Activated naive CD8-positive, alpha-beta T cell treated with anti-CD3 and anti-CD28 coated beads, Interleukin-2, amount 50 U/mL, for 24 hours (primary cell): ENCODE measurements around the gene PCYT2.
"Not testable (repeated sequence)": the region's sequence is repeated elsewhere in the genome, so short reads cannot be mapped to it uniquely, and the experiment has no call there.

ENCODE experiments used
- ATAC-seq: fragments of 150-1000 bp; cut with Tn5 transposase; one replicate; pipeline ENCODE4 v1.10.0; 2021
- DNase-seq: peaks from one replicate; pipeline ENCODE4 v3.0.0; 2021
- H3K27ac Mint-ChIP-seq: one replicate; pipeline ENCODE4 v1.8.0; 2021; ENCODE audit warnings: mild to moderate bottlenecking, mixed read lengths
- H3K27me3 Mint-ChIP-seq: one replicate; pipeline ENCODE4 v1.8.0; 2021; ENCODE audit warnings: mixed read lengths
- H3K36me3 Mint-ChIP-seq: one replicate; pipeline ENCODE4 v1.8.0; 2021; ENCODE audit warnings: low read depth, mixed read lengths
- H3K4me1 Mint-ChIP-seq: one replicate; pipeline ENCODE4 v1.8.0; 2021; ENCODE audit warnings: mixed read lengths
- H3K4me3 Mint-ChIP-seq: one replicate; pipeline ENCODE4 v1.8.0; 2021; ENCODE audit warnings: mild to moderate bottlenecking, moderate library complexity, mixed read lengths
- H3K9me3 Mint-ChIP-seq: one replicate; pipeline ENCODE4 v1.8.0; 2021; ENCODE audit warnings: mixed read lengths

The PCYT2 gene

DNA sequence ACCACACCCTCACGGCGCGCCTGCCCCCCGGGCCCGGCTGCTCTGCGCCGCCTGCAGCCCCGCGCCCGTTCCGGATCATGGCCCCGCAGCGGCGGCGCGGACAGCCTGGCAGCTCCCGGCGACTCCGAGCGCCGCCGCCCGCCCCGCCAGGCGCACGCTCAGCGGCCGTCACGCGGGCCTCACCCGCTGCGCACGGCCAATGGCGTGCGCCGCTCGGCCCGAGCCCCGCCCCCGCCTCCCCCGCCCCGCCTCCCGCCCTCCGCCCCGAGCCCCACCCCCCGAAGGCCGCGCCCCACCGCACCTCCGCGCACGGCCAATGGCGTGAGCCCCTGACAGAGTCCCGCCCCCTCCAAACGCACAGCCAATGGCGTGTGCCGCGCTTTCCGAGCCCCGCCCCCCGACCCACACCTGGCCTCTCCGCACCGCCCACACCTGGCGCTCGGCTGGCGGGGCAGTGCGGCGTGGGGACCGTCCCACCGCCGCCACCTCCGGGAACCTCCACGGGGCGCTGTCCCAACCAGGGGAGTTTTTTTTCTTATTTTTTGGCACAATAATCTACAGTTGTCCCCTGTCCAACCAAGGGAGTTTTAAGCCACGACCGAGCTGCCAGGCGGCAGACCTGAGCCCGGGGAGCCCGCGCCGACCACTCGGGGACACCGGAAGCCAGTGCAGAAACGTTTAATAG, at the start of gene PCYT2:
Gene PCYT2 (minus strand): TSS at position 123 of the 685 bp plus-strand sequence. CDS start 44 bp downstream, at position 79.
- H3K27me3 Mint-ChIP-seq = no peaks in the 10 kb centered on the region
- peak within 1 kb of the TSS; percentile 81 for H3K4me3 Mint-ChIP-seq
- DNase-seq (peak; percentile 94), ATAC-seq (peak; percentile 90)
- H3K36me3 Mint-ChIP-seq = peaks cover 18% of the 10 kb centered on the region
- H3K4me1 Mint-ChIP-seq = peaks cover 6% of the 10 kb centered on the region
- peak within 1 kb of the TSS; percentile 64 for H3K27ac Mint-ChIP-seq
- no peaks in the 10 kb centered on the region for H3K9me3 Mint-ChIP-seq

DNA sequence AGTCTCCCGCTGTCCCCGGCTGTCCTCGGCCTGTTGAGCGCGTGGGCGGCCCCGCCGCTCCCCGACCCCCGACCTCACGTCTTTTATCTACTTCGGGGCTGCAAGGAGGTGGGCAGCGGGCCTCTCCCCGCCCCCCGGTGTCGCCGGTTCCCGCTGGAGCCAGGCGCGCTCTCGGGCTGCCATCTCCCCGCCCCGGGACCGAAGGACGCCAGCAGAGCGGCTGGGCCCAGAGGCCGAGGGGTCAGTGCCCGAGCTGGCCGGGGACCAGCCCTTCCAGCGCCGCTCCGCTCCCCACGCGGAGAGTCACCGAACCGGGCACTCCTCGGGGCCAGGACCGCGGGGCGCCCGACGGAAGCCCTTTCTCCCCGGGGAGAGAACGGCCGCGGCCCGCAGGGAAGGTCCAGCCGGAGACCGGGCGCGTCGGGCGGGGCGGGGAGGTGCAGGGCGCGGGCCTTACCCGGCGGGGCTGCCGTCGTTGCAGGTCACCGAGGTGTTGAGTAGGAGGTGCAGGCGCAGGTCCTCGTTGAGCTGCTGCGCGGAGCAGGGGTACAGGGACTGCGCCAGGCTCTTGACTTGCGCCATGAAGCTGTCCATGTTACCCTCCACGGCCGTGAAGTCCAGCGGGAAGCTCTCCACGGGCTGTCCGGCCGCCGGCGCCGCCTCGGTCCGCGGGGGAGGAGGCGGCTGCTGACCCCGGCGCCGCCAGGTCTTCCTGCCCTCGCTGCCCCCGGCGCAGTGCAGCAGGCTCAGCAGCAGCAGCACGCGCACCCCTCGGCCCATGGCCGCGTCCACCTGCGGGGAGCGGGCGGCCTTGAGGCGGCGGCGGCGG, 49.1 kb upstream of the PCYT2 start:
- Mint-ChIP-seq H3K4me1 (peaks cover 4% of the 10 kb centered on the region), H3K4me3 (no peak overlapping the region), H3K36me3 (no peaks in the 10 kb centered on the region), H3K9me3 (no peaks in the 10 kb centered on the region), H3K27ac (no peak overlapping the region), H3K27me3 (peaks cover 22% of the 10 kb centered on the region)
- DNase-seq (no peak), ATAC-seq (no peak)

DNA sequence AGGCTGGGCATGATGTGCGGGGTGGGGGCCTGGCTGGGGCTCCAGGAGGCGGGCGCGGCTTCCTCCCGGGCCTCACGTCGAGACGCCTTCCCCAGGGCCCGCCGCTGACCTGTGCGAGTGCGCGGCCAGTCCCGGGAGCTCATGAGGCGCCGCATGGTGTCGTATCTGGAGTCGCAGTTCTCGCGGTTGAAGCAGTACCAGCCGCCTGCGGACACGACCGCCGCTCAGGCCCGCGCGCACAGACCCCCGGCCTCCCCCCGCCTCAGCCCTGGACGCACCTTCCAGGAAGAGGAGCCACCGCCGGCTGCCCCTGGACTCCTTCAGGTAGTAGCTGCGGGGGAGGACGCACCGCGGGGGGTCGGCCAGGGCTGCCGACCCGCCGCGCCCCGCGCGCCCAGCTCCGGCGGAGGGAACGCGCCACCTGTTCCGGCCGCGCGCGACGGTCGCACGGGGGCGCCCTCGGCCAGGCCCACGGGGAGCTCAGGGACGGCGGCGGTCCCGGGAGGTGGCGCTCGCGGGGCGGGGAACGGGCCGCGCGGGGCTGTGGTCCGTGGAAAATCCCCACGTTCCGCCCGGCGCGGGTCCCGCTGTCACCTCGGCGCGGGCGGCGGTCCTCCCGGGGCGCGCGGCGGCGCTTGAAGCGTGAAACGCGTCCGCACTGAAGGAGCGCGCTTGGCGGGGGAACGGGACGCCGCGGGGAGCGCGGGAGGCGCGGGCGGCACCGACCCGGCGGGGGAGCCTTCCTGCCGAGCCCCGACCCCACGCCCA, 48.3 kb upstream of the PCYT2 start:
- DNase-seq (peak; percentile 85), ATAC-seq (peak; percentile 89)
- Mint-ChIP-seq H3K27me3 (peaks cover 19% of the 10 kb centered on the region), H3K9me3 (no peaks in the 10 kb centered on the region), H3K4me3 (no peak overlapping the region), H3K36me3 (no peaks in the 10 kb centered on the region), H3K27ac (no peak overlapping the region), H3K4me1 (peaks cover 4% of the 10 kb centered on the region)

DNA sequence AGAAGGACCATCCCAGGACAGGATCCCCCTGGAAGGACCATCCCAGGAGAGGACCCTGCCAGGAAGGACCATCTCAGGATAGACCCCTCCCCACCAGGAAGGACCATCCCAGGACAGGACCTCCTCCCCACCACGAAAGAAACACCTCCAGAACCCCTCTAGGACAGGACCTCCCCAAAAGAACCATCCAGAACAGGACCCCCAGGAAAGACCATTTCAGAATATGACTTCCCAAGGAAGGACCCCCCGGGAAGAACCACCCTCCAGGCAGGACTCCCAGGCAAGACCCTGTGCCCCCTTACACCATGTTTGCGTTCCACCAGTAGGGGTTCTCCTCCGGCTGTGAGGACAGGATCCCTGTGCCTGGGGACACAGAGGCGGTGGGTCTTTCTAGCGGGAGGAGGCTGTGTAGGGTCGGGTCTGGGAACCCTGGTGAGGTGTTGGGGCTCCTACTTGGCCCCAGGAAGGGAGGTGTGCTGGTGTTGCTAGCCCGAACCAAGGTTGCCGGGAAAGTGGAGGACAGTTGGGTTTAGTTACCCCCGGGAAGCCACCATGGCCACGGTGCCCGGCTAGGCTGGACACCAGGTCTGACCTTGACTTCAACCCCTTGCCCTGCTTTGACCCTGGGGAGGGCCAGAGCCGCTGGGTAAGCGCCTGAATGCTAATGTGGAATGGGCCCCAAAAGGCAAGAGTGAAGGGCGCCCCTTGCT, 47.6 kb upstream of the PCYT2 start:
- peaks cover 16% of the 10 kb centered on the region for H3K27me3 Mint-ChIP-seq
- H3K4me1 Mint-ChIP-seq = peaks cover 4% of the 10 kb centered on the region
- ATAC-seq (no peak), DNase-seq (no peak)
- H3K36me3 Mint-ChIP-seq = no peaks in the 10 kb centered on the region
- H3K27ac Mint-ChIP-seq = no peak overlapping the region
- H3K4me3 Mint-ChIP-seq = peak overlapping the region; percentile 14
- no peaks in the 10 kb centered on the region for H3K9me3 Mint-ChIP-seq

DNA sequence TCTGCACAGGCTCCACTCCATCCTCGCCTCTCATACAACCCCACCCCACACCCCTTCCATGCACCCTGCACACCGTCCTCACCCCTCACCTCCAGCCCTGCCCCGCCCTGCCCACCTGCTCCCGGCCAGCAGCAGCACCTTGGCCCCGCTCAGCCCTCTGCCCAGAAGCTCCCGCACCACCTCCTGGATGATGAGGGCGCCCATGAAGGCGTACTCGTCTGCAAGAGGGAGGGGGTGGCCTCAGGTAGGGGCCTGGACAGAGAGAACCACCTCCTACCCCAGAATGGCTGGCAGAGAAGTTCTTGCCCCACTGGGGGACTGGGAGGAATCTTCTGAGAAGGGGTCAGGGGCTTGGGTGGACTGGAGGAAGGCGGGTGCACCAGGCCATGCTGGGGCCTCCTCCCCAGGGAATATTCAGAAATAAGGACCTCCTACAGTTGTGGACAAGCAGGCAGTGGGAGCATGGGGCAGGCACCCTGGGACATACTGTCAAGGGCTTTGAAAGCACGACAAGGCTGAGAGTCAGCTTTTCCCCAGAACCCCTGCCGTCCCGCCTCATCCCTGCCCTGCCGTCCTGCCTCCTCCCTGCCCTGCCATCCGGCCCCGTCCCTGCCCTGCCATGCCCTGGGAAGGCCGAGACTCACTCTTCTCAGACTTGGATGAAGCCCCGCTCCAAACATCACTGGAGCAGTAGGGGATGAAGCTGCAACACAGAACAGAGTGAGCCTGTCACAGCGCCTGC, 46.7 kb upstream of the PCYT2 start:
- H3K4me1 Mint-ChIP-seq = peaks cover 4% of the 10 kb centered on the region
- H3K36me3 Mint-ChIP-seq = no peaks in the 10 kb centered on the region
- H3K9me3 Mint-ChIP-seq = no peaks in the 10 kb centered on the region
- H3K27me3 Mint-ChIP-seq = peaks cover 16% of the 10 kb centered on the region
- no peak for ATAC-seq
- H3K4me3 Mint-ChIP-seq = no peak overlapping the region
- no peak overlapping the region for H3K27ac Mint-ChIP-seq
- no peak for DNase-seq

DNA sequence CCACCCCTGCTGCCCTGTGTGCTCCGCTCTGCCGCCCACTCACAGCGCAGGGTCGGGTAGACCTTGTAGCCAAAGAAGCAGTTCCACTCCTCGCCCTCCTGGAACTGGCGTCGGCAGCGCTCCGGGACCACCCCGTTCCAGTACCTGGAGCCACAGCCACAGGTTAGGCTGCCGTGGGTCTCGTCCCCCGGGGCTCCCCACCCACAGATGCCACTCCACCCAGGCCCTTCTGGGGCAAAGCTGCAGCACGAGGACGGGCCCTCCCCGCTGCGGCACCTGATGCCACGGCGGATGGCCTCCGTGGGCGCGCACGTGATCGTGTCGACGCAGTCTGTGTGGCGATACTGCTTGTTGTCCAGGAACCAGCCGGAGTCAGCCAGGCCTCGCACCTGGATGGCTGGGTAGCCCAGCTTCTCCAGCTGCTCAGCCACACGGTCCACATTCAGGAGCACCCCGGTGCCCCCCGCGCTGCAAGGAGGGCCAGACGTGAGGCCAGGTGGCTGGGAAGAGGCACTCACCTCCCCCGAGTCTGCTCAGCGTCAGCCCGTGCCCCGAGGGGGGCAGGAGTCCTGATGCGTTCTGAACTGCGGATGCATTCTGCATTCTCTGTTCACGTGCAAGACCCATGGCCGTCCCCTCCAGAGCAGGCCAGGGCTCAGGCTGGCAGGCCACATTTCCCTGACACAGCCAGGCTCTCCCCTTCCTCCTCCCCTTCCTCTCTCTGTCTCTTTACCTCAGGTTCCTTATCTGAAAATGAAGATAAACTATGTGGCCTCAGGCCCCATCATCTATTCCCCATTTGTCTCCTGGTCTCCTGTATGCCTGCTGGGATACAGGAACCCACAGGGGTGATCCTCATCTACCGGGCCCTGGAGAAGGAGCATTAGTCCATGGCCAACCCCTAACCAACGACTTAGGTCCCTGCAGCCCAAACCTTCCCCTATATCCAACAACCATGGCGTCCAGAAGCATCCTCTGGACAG, 45.7 kb upstream of the PCYT2 start:
- Mint-ChIP-seq H3K27ac (no peak overlapping the region), H3K27me3 (peaks cover 10% of the 10 kb centered on the region), H3K4me1 (peaks cover 4% of the 10 kb centered on the region), H3K9me3 (no peaks in the 10 kb centered on the region), H3K4me3 (no peak overlapping the region), H3K36me3 (no peaks in the 10 kb centered on the region)
- ATAC-seq = no peak
- DNase-seq = no peak

DNA sequence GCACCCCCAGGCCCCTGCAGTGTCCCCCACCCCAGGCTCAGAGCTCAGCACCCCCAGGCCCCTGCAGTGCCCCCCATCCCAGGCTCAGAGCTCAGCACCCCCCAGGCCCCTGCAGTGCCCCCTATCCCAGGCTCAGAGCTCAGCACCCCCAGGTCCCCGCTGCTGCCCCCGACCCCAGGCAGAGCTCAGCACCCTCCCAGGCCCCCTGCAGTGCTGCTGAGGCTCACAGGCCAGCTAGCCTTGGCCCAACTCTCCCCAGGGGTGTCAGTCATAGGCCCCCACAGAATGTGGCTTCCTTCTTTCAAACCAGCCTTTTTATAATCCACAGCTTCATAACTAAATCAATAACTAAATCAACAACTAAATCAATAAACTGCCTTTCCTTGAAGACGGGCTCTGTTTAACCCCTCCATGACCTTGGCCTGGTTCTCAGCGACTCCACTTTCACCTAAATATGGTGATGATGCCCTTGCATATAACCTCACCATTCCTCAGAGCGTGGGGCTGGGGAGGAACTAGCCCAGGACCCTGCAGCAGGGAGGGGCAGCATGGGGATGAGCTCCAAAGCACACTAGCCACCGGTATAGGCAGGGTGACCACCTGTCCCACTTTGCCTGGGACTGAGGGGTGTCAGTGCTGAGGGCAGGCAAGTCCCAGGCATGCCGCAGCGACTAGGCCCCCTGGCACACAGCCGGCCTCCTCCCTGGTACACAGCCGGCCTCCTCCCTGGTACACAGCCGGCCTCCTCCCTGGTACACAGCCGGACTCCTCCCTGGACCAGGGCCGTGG, 44.8 kb upstream of the PCYT2 start:
- Mint-ChIP-seq H3K4me1 (peaks cover 4% of the 10 kb centered on the region), H3K36me3 (no peaks in the 10 kb centered on the region), H3K27ac (no peak overlapping the region), H3K9me3 (no peaks in the 10 kb centered on the region), H3K27me3 (peaks cover 10% of the 10 kb centered on the region), H3K4me3 (no peak overlapping the region)
- ATAC-seq = no peak
- no peak for DNase-seq

DNA sequence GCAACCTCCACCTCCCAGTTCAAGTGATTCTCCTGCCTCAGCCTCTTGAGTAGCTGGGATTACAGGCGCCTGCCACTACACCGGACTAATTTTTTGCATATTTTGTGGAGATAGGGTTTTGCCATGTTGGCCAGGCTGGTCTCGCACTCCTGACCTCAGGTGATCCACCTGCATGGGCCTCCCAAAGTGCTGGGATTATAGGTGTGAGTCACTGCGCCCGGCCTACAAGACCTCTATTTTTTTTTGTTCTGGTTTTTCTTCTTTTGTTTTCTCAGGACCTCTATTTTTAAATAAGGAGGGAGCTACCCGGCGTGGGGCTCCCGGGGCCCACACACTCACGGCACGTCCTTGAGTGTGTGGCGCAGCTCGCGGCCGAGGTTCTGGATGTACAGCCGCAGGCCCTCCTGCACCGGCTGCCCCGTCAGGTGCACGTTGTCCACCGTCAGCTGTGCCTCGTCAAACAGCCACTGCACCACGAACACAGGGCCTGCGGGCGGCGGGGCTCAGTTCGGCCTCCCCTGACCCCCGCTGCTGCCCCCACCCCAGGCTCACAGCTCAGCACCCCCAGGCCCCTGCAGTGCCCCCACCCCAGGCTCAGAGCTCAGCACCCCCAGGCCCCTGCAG, 44.0 kb upstream of the PCYT2 start:
- peaks cover 10% of the 10 kb centered on the region for H3K27me3 Mint-ChIP-seq
- no peaks in the 10 kb centered on the region for H3K36me3 Mint-ChIP-seq
- no peaks in the 10 kb centered on the region for H3K9me3 Mint-ChIP-seq
- DNase-seq (no peak), ATAC-seq (no peak)
- peaks cover 4% of the 10 kb centered on the region for H3K4me1 Mint-ChIP-seq
- no peak overlapping the region for H3K27ac Mint-ChIP-seq
- H3K4me3 Mint-ChIP-seq = no peak overlapping the region

DNA sequence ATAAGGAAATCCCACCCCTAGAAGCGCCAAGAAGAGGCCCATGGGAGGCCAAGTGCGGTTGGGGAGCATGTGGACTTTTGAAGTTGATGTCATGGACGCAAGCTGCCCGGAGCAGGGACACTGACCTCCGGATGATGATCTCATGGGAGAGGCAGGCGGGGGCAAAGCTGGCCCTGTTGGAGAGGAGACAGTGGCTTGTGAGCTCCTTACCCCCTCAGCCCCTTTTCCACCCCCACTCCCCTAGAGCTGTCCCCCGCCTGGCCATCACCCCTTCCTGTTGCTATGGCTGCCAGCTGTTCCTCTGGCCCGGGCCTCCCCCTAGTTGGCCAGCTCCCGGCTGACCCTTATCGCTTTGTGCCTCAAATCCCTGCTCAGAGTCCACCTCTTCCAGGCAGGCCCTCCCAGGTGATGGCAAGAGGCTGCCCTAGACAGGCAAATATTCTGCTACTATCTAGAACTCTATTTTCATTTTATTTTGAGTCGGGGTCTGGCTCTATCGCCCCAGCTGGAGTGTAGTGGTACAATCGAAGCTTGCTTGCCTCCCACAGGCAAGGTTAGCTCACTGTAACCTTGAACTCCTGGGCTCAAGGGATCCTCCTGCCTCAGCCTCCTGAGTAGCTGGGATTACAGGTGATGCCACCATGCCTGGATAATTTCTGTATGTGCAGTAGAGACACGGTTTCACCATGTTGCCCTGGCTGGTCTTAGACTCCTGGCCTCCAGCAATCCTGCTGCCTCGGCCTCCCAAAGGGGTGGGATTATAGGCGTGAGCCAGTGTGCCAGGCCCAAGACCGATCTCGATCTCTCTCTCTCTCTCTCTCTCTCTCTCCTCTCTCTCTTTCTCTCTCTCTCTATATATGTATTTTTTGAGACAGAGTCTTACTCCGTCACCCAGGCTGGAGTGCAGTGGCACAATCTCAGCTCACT, 43.2 kb upstream of the PCYT2 start:
- Mint-ChIP-seq H3K4me3 (no peak overlapping the region), H3K27ac (no peak overlapping the region), H3K27me3 (peaks cover 10% of the 10 kb centered on the region), H3K9me3 (no peaks in the 10 kb centered on the region), H3K4me1 (peaks cover 4% of the 10 kb centered on the region), H3K36me3 (no peaks in the 10 kb centered on the region)
- ATAC-seq (no peak), DNase-seq (no peak)

DNA sequence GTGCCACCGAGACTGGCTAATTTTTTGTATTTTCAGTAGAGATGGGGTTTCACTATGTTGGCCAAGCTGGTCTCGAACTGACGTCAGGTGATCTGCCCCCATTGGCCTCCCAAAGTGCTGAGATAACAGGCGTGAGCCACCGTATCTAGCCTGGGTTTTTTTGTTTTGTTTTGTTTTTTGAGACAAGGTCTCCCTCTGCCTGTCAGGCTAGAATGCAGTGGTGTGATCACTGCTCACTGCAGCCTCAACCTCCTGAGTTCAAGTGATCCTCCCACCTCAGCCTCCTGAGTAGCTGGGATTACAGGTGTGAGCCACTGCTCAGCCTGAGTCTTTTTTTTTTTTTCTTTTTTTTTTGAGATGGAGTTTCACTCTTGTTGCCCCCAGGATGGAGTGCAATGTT, 42.2 kb upstream of the PCYT2 start:
- H3K27me3 Mint-ChIP-seq, ATAC-seq, H3K36me3 Mint-ChIP-seq, H3K4me3 Mint-ChIP-seq, H3K9me3 Mint-ChIP-seq, H3K27ac Mint-ChIP-seq, DNase-seq, H3K4me1 Mint-ChIP-seq: not testable (repeated sequence)

DNA sequence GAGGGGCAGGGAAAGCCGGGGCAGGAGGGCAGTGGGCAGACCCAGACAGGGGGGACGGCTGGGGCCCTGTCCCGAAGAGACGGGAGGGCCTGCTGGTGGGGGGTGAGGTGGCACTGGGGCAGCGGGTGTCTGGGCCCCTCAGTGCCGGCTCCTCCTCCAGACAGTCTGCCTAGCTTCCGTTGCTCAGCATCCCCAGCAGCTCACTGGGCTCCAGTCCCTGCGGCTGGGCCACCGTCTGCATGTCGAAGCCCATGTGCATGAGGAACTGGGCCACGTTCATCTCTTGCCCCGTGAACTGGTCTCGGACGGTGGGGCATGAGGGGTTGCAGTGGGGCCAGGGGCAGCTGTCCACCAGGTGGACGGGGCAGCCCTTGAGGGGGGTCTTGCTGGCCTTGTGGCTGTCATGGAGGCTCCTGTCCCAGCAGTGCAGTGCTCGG, 41.6 kb upstream of the PCYT2 start:
- H3K36me3 Mint-ChIP-seq = no peaks in the 10 kb centered on the region
- DNase-seq = no peak
- H3K27ac Mint-ChIP-seq = no peak overlapping the region
- no peak overlapping the region for H3K4me3 Mint-ChIP-seq
- no peaks in the 10 kb centered on the region for H3K27me3 Mint-ChIP-seq
- H3K4me1 Mint-ChIP-seq = no peaks in the 10 kb centered on the region
- ATAC-seq = no peak
- no peaks in the 10 kb centered on the region for H3K9me3 Mint-ChIP-seq
